Cerebellar cortex (tissue), 1 donor: ENCODE data around the gene CFAP210.

ENCODE experiments used
- DNase-seq: peaks from one replicate; pipeline ENCODE4 v3.0.0-alpha.2; 2015; ENCODE audit warnings: low spot score

The CFAP210 gene

GRCh38 chr2:169694113-169694893 lies at the start of gene CFAP210, which contains the start of gene PHOSPHO2:
Gene CFAP210, minus strand, starts transcription at chr2:169694405. Its CDS starts 78 bp downstream, at chr2:169694327.
Gene PHOSPHO2, plus strand, starts transcription at chr2:169694469. Its CDS starts 6,503 bp downstream, at chr2:169700972.
- DNase-seq: peak; percentile 98

GRCh38 chr2:169743549-169743948 lies 49.3 kb upstream of the CFAP210 start:
- no peak for DNase-seq

GRCh38 chr2:169739351-169739750 lies 45.1 kb upstream of the CFAP210 start:
- DNase-seq: no peak

GRCh38 chr2:169738566-169739229 lies 44.5 kb upstream of the CFAP210 start:
- DNase-seq: no peak

GRCh38 chr2:169736902-169737301 lies 42.7 kb upstream of the CFAP210 start:
- no peak for DNase-seq

- DNase-seq: no peak
These were observed 41.4 kb upstream of the CFAP210 start for GRCh38 chr2:169735623-169736022.

GRCh38 chr2:169734169-169734847 lies 40.1 kb upstream of the CFAP210 start:
- peak; percentile 58 for DNase-seq

GRCh38 chr2:169732583-169733358 lies 38.6 kb upstream of the CFAP210 start:
- peak; percentile 23 for DNase-seq

- no peak for DNase-seq
These were observed 37.9 kb upstream of the CFAP210 start for GRCh38 chr2:169732075-169732474.

GRCh38 chr2:169729274-169729605 lies 35.0 kb upstream of the CFAP210 start:
- DNase-seq: no peak

- DNase-seq: no peak
These were observed 32.9 kb upstream of the CFAP210 start for GRCh38 chr2:169727065-169727464.

- DNase-seq: no peak
These were observed 26.8 kb upstream of the CFAP210 start for GRCh38 chr2:169721016-169721415.

GRCh38 chr2:169718930-169719504 lies 24.8 kb upstream of the CFAP210 start:
- no peak for DNase-seq

- no peak for DNase-seq
These were observed 23.5 kb upstream of the CFAP210 start for GRCh38 chr2:169717691-169718063.

GRCh38 chr2:169716938-169717690 lies 22.9 kb upstream of the CFAP210 start:
- DNase-seq: no peak

GRCh38 chr2:169716238-169716886 lies 22.2 kb upstream of the CFAP210 start:
- no peak for DNase-seq

- DNase-seq: no peak
These were observed 21.4 kb upstream of the CFAP210 start for GRCh38 chr2:169715379-169716237.

- no peak for DNase-seq
These were observed 20.5 kb upstream of the CFAP210 start for GRCh38 chr2:169714699-169715098.

GRCh38 chr2:169713331-169713730 lies 19.1 kb upstream of the CFAP210 start:
- DNase-seq: no peak
